Activated naive CD4-positive, alpha-beta T cell treated with anti-CD3 and anti-CD28 coated beads, Interleukin-2, amount 50 U/mL, for 16 hours (primary cell): Measurements from ENCODE around the gene HRH3.

ENCODE experiments used
- DNase-seq: peaks from one replicate; pipeline ENCODE4 v3.0.0-alpha.2; 2020

Gene HRH3

GRCh38 chr20:62228982-62229545 lies 9.0 kb upstream of the HRH3 start:
- no peak for DNase-seq

GRCh38 chr20:62227977-62228958 lies 8.2 kb upstream of the HRH3 start:
- no peak for DNase-seq

GRCh38 chr20:62227591-62227976 lies 7.5 kb upstream of the HRH3 start:
- DNase-seq, result no peak

GRCh38 chr20:62226707-62227590 lies 6.9 kb upstream of the HRH3 start:
- no peak for DNase-seq

- no peak for DNase-seq
These were observed 6.0 kb upstream of the HRH3 start for GRCh38 chr20:62225820-62226635.

GRCh38 chr20:62225026-62225425 lies 4.9 kb upstream of the HRH3 start:
- no peak for DNase-seq

- DNase-seq, result no peak
These were observed 4.2 kb upstream of the HRH3 start for GRCh38 chr20:62224113-62224855.

- DNase-seq, result no peak
These were observed 3.5 kb upstream of the HRH3 start for GRCh38 chr20:62223571-62223970.

- no peak for DNase-seq
These were observed 2.9 kb upstream of the HRH3 start for GRCh38 chr20:62222972-62223371.

- DNase-seq, result no peak
These were observed 2.3 kb upstream of the HRH3 start for GRCh38 chr20:62222266-62222850.

- no peak for DNase-seq
These were observed 839 bp upstream of the HRH3 start for GRCh38 chr20:62220666-62221568.

GRCh38 chr20:62219101-62219991 lies 732 bp downstream of the HRH3 start:
- no peak for DNase-seq

GRCh38 chr20:62217913-62218773 lies 1.9 kb downstream of the HRH3 start:
- no peak for DNase-seq

- no peak for DNase-seq
These were observed 3.2 kb downstream of the HRH3 start for GRCh38 chr20:62216636-62217566.

- DNase-seq, result no peak
These were observed 4.0 kb downstream of the HRH3 start for GRCh38 chr20:62215991-62216635.
